ENCODE measurements around the gene MANSC4.

The MANSC4 gene

DNA sequence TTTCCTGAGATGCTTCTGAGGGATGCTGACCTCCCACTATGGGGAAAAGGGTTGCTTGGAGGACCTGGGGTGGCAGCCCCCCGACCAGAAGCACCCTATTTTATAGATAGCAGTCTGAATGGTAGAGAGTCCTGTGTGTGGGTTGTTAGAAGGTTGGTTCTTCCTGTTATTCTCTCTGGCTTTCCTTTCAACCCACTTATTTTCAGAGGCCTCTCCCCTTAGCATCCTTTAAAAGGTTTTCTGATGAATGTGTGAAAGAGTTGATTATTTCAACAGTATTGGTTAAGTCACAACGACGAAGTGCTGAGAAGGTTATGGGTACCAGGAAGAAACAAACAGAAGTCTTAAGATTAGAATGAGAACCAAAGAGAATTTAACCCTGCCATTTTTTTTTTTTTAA, 20.8 kb upstream of the MANSC4 start:
- no peak for DNase-seq (ENCODE audit: low read depth)

DNA sequence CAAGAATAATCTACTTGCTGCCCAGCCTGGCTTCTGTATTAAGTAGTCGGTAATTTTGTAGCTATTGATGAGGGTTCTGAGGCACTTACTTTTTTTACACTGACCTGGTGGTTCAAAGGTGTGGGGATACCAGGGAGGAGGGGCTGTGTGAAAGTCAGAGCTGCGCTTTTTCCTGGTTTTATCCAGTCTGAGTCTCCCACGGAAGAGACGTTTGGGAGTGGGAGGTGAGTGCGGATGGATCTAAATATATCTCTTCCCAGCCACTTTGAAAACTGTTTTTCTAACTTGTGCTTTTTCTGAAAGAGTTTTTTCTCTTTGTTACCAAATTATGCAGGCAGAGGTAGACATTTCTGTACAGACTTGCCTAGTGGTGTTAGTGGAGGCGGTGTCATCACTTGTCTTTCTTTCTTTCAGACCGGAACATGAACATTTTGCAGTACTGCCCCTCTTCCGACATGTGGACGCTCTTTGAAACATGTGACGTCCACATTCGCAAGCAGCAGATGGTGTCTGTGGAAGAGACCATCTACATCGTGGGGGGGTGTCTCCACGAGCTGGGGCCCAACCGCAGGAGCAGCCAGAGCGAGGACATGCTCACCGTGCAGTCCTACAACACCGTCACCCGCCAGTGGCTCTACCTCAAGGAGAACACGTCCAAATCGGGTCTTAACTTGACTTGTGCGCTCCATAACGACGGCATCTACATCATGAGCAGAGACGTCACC, 17.4 kb upstream of the MANSC4 start:
- DNase-seq (ENCODE audit: low read depth), result no peak

DNA sequence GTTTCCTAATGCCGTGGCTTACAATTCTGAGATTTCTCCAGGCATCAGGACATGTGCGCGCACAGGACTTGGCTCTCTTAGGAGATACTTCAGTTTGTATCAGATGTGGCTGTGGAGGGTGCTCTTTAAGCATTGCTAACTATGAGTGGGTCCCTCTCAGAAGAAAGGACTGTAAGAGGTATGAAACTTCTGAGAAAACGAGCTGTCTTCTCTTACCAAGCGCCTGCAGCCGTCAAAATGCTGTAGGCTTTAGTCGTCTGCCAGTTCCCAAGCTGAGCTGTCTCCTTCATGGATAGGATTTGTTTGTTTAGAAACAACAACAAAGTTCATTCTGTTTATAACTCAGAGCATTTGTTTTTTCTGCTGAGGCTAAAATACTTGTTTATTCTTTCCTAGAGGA, 16.1 kb upstream of the MANSC4 start:
- DNase-seq (ENCODE audit: low read depth), result no peak

DNA sequence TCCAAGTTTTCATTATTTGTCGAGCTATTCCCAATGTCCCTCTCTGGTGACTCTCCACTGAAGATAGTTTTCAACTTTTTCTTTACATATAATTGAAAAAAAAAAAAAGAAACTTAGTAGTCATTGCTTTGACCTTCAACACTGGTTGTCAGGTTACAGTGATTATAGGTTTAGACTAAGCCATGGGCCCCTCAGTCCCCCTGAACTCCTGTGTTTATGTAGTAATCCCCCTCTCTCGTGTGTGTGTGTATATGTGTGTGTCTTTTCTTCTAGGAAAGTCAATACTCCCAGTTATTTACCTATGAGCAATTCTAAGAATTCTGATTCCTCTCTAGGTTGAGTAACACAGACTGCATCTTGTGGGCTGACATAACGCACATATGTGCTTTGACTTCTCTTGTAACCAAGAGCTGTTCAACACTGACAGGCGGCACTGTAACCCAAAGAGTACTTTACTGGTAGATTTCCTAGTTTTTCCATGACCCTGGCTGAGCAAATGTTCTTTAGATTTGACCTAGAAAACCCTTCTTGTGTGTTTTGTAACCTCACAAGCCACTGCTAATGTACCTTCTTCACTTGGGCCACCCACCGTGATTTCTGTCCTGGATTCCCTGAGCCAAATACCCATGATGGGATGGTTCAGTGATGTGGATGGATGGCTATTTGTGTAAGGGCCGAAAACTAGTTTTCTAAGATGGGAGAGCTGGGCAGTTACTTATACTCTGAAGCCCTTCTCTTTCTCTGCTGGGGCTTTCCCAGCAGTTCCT, 15.0 kb upstream of the MANSC4 start:
- DNase-seq (ENCODE audit: low read depth), result no peak

DNA sequence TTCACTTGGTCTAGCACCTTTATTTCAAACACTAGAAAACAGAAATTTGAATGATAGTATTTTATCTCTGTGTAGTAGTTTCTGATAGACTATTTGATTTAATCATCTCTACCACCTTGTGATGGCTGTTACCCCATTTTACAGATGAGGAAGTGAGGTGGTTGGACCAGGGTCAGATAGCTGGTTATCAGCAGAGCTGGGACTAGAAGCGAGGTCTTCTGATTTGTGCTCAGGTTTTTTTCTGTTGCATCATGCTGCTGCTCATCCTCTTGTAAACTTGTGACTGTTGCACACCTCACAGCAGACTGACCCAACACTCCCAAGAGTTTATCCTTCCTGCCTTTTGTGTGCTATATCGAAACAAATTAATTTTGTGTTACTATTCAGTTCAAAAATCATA, 10.1 kb upstream of the MANSC4 start:
- DNase-seq (ENCODE audit: low read depth), result no peak

DNA sequence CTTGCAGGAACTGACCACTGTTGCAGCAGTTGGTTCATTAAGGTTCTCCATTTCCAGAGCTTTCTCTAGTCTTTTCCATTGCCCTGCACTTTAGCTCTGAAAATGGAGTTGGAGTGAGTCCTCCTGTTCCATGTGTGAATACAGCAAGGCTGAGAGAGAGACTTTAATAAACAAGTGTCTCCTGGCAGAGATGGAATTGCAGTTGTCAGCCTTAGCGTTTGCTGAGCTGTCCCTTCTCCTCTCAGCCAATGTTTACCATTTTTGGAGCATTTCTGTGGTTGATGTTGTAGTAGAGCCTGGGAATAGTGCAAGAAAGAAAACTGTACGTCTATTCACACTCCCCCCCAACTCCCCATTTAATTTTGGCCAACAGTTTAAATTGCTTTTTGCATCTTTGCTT, 7.5 kb upstream of the MANSC4 start:
- no peak for DNase-seq (ENCODE audit: low read depth)

DNA sequence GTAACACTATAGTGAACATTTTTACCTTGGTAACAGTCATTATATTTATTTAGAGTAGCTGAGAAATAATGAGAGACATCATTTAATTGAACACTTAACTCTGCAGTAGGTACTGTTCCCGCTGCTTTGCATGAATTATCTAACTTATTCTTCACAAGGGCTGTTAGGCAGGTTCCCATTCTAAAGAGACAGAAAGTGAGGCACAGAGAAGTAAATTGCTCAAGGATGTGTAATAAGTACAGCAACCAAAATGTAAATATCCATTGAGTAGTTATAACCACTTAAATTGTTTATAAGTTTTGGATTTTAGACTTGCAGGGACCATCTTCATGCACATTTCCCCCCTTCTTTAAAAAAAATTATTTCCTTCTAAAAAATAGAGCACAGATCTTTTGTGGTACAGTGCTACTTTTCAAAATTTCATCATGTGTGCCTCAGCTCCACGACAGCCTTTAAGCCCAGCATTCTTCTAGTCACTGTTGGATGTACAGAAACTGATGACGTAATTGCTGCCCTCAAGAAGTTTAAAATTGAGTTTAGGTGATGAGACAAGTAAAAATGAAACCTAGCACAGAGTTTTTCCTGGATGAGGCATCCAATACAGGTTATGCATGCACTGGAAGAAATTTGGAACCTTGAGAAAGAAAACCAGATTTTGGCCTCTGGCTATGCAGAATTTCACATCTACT, 6.0 kb upstream of the MANSC4 start:
- no peak for DNase-seq (ENCODE audit: low read depth)

DNA sequence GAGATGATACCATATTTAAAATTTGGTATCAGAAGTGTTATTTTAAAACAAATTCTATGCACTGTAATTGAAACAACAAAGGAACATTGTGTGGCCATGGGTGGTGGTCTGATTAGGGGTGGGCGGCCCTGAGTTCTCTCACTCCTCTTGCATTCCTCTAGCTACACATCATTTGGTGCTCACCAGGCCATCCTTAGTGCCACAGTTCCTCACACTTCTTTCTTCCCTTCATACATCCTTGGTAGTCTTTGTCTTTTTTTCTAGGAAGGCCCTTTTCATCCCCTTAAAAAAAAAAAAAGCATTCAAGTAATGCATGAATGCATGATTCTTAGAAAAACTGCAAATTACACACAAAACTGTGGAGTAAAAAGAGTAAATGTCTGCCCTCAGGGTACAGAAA, 2.4 kb upstream of the MANSC4 start:
- DNase-seq (ENCODE audit: low read depth), result no peak

DNA sequence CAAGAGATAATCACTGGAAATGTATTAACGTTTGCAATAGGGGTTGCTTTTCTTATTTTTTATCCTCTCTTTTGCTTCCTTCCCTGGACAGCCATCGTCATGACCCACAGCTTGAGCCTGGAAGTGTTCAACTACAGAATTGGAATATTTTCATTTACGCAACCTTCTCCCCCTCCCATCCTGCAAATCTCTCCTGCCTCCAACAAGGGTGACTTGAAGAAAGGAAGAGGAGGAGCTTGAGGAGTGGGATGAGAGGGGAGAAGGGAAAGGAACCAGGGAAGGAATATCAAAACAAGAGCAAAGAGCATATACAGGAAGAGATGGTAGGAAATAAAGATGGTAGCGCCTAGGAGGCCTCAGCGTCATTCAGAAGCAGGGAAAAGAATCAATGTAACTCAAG, 1.6 kb upstream of the MANSC4 start:
- no peak for DNase-seq (ENCODE audit: low read depth)

DNA sequence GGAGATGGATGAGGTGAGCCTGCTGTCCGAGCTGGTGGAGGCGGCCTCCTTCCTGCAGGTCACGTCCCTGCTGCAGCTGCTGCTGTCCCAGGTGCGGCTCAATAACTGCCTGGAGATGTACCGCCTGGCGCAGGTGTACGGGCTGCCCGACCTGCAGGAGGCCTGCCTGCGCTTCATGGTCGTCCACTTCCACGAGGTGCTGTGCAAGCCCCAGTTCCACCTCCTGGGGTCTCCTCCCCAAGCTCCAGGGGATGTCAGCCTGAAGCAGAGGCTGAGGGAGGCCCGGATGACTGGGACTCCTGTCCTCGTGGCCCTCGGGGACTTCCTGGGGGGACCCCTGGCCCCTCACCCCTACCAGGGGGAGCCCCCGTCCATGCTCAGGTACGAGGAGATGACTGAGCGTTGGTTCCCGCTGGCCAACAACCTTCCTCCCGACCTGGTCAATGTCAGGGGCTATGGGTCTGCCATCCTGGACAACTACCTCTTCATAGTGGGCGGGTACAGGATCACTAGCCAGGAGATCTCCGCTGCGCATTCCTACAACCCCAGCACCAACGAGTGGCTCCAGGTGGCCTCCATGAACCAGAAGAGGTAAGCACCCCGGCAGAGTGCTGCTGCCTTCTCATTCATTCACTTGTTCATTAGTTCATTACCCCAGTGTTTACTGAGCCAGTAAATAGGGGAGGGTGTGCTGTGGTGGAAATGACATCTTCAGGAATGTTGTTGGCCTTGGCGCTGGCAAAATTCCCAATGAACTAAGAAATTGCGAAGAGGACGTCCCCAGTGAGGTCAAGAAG, 774 bp upstream of the MANSC4 start:
- DNase-seq (ENCODE audit: low read depth), result peak; percentile 7

DNA sequence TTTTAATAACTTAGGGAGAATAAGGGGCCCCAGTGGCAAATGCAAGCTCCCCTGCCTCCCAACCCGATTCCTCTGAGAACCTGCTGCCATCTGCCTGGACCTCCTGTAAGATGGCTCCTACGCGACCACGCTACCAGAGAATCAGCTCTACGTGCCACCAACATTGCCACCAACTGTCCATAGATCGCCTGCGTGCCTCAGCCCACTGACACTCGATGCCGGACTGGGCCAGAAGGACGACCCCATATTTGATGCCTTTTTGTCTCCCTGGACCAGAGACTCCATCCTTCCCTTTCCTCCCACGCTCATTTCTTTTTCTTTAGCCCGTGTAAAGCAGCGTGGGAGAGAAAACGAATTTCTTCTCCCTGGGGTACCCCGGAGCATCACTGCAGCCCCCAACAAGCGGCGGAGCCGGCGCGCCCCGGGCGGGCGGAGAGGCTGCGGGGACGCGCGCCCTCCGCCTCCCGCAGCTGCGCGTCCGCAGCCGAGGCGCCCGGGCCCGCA, 568 bp downstream of the MANSC4 start:
- DNase-seq (ENCODE audit: low read depth), result no peak

DNA sequence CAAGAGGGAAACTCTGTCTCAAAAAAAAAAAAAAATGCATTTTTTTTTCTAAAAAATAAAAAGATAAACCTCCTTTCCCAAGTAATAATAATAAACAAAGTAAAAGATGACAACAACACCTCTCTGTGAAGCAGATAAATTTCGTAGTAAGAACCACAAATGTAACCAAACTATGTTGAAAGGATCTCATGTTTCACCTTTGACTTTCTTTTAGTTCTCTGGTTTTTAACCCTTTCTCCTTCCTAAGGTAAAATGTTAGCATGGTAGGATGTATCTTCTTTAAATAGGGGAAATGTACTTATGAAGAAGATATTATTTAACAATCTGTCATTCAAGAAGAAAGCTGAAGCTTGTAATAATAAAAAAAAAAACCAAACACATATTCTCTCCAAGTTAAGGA, 1.8 kb downstream of the MANSC4 start:
- DNase-seq (ENCODE audit: low read depth), result no peak

DNA sequence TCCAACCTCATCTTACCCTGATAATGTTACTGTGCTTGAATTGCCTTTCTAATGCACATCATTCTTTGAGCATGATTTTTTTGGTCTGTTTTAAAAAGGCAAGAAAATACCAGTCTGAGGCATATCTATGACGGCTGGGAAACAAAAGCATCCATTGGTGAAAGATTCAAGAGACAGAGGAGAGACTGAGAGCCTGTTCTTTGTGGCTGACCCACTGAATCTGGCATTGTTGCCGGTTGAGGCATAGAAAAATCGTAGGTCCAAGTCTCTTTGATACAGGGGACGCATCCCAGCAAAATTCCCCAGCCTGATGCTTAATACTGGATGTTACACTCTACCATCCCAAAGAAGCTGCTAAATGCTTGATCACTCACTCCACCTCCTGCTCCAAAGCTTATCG, 2.9 kb downstream of the MANSC4 start:
- no peak for DNase-seq (ENCODE audit: low read depth)

DNA sequence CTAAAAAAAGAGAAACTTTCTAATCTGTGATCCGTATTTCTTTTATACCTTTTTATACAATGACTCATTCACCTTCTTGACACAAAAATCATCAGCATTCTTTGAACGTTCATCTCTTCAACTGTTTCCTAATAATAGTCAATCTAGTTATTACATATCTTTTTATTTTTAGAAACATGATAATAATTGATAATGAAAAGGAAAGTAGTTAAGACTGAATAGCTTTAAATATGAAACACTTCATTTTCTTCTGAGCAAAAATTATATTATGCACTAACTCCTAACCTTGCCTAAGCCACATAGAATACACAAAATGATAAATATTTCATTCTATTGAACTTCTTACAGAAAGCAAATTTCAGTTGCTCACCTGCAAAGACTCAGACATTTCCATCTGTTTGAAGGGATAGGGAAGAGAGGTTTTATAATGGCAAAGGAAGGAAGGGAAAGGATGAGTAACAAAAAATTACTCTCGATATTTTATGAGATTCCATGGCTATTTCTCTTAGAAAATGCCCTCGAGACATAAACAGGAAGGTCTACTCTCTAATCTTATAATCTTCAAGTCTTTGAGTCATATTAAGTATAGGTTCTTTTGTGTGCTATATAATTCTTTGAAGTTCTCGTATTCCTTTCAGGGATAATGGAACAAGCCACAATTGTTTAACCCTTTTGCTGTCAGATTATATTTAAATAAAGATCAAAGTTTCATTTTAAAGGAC, 7.5 kb downstream of the MANSC4 start:
- no peak for DNase-seq (ENCODE audit: low read depth)

DNA sequence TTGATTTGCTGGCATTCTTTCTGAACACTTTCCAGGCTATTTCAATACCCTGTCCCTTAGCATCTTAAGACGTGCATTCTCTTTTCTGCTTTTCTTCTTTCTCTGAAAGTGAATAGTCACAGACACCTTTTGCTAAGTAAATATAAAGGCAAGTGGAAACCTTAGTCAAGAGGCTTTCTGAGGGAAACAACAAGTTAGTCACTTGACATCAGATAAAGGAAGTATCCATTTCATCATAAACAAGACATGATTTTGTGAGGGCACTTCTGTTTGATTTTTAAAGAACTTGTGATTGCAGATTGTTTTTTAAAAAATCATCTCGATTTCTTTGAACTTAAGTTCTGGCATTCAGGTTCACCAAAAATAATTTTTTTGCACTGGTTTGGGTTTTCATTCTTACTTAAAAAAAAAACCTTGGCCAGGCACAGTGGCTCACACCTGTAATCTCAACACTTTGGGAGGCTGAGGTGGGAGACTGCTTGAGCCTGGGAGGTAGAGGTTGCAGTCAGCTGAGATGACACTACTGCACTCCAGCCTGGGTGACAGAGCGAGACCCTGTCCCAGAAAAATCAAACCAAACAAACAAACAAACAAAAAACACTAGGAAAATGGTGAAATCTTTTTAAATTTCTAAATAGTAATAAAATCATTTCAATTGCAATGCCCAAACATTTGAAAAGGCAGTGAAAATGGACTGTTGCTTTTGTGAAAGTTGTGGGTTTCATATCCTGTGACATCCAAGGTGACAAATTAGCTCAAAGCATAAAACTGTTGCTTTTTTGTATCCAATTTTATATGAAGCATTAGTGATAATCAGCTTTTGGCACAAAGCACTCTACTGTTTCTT, 8.3 kb downstream of the MANSC4 start:
- DNase-seq (ENCODE audit: low read depth), result no peak

DNA sequence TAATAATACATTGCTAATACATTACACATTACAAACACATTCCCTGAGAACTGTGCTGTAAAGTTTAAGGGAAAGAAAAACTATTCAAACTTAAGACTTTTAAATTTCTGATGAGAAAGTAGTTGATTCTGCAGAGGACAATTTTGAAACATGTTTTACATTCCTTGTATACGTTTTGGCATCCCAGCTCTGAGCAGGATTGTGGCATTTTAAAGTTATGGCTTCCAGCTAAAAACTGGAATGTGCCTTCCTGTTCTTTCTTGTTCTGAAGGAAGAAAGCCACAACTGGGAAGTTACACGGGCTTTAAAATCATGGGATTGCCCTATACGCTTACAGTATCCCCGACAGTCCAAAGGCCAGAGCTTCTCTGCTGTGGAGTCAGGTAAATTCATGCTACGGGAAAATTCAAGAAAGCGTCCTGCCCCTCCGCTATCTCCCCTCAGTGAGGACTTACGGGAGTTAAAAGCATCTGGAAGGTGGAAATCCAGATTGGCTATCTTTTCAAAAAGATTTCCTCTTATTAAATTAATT, 10.8 kb downstream of the MANSC4 start:
- no peak for DNase-seq (ENCODE audit: low read depth)

DNA sequence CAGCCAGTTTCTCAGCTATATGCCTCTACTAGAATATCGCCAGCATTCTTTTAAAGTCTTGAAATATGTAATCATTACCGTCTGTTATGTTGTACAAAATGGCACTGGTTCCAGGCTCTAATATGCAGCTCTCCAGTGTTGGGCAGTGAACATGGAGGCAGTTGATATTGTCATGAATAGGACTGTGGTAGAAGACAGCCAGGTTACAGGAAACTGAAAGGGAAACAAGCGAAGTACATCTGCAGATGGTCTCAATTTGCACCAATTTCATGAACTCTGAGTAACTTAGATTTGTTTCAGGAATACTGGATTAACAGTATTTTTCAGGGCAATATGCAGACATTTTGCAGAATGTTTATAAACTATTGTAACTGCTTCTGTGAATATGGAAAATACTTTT, 13.4 kb downstream of the MANSC4 start:
- no peak for DNase-seq (ENCODE audit: low read depth)

DNA sequence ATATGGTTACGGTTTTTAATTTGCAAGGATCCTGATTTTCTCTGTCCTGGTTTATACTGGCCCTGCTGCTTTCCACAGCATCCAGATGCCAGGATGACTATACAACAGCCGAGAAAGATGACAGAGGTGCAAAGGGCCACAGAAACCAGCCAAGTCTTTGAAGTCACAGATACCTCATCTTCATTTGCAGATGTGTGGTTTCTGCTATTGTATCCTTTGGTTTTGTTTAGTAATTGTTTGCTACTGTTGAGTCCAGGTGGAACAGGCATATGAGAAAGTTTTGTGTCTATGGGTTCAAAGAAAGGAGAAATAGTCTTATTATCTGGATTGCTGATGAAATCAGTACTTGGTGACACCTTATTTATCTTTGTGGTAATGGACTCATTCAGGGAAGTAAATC, 17.3 kb downstream of the MANSC4 start:
- no peak for DNase-seq (ENCODE audit: low read depth)

DNA sequence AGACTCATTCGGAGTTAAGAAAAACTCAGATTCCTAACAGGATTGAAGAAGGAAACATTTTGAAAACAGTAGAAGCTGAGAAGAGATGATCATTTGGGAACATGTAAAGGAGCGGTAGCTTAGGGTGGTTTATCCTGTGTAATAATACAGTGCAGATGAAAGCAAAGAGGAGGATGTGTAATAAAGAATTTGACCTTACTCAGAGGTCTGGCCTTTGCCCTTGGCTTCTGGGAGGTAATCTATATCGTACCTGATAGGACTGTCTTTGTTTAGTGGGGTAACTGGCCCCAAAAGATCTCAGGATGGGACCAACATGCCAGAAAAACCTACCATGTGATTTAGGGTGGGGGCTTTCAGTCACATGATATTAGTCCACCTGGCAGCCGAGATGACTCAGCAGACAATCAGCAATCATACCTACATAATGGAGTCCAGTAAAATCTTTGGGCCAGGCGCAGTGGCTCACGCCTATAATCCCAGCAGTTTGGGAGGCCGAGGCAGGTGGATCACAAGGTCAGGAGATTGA, 23.3 kb downstream of the MANSC4 start:
- no peak for DNase-seq (ENCODE audit: low read depth)

DNA sequence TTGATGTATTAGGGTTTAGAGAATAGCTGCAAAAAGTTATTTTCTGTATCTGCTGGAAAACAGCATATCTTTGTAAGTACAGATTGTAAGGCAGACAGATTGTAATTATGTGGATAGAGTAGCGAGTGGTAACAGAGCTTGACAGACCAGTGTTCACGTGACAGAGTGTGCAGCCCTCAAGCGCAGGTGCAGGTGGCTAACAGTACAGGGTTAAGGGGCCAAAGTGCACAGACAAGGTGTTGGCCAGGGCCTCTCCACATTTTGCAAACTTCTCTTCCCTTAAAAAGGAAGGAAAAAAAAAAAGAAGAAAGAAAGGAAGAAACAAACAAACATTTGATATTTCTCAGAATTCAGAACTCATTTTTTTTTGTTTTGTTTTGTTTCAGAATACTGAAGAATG, 25.2 kb downstream of the MANSC4 start:
- DNase-seq (ENCODE audit: low read depth), result no peak
